ENCODE measurements around the gene CRYM.
"Not testable (repeated sequence)": the region's sequence is repeated elsewhere in the genome, so short reads cannot be mapped to it uniquely, and the experiment has no call there.

The CRYM gene

DNA sequence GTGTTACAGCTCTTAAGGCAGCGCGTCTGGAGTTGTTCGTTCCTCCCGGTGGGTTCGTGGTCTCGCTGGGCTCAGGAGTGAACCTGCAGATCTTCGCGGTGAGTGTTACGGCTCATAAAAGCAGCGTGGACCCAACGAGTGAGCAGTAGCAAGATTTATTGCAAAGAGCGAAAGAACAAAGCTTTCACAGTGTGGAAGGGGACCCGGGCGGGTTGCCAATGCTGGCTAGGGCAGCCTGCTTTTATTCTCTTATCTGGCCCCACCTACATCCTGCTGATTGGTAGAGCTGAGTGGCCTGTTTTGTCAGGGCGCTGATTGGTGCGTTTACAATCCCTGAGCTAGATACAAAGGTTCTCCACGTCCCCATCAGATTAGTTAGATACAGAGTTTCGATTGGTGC, 34.0 kb upstream of the CRYM start:
- not testable (repeated sequence) for H4K91ac ChIP-seq (ENCODE audit: low read length); H3K27me3 ChIP-seq (ENCODE audit: control insufficient read depth in 1 of 2, insufficient read depth in 1 of 2, low read length in 2 of 2); H3K4me2 ChIP-seq (ENCODE audit: low read length, poor library complexity, severe bottlenecking); H3K4ac ChIP-seq (ENCODE audit: low read depth in 1 of 2, low read length in 2 of 2); H3K9me3 ChIP-seq (ENCODE audit: control insufficient read depth, low read length); H3K79me1 ChIP-seq (replicated peaks; ENCODE audit: low read length, poor library complexity, severe bottlenecking); H3K23ac ChIP-seq (ENCODE audit: low read length in 2 of 2); H2AFZ ChIP-seq (ENCODE audit: low read depth, low read length); H3K18ac ChIP-seq (ENCODE audit: low read depth in 1 of 2, low read length in 2 of 2); H3K9ac ChIP-seq (ENCODE audit: low read length); H2BK5ac ChIP-seq (ENCODE audit: low read depth, low read length, poor library complexity, severe bottlenecking); DNase-seq; H3K4me1 ChIP-seq (ENCODE audit: control insufficient read depth, insufficient read depth, low read depth, low read length); H3K4me3 ChIP-seq (ENCODE audit: insufficient read depth in 1 of 2, low read depth in 1 of 2, low read length in 2 of 2); H3K27ac ChIP-seq (ENCODE audit: low read length, poor library complexity, severe bottlenecking); H3K14ac ChIP-seq (ENCODE audit: low read length in 2 of 2); H2AK5ac ChIP-seq (ENCODE audit: low read length, severe bottlenecking); H2BK15ac ChIP-seq (ENCODE audit: low read depth, poor library complexity, severe bottlenecking); H3K36me3 ChIP-seq (ENCODE audit: control insufficient read depth in 1 of 2, insufficient read depth in 2 of 2, low read depth in 1 of 2, low read length in 2 of 2); H2BK12ac ChIP-seq (ENCODE audit: low read length in 2 of 2); H4K8ac ChIP-seq (ENCODE audit: low read length); H2BK120ac ChIP-seq (ENCODE audit: low read depth, low read length)
- 92% methylated on average over 14 of the region's 18 CpGs for WGBS

DNA sequence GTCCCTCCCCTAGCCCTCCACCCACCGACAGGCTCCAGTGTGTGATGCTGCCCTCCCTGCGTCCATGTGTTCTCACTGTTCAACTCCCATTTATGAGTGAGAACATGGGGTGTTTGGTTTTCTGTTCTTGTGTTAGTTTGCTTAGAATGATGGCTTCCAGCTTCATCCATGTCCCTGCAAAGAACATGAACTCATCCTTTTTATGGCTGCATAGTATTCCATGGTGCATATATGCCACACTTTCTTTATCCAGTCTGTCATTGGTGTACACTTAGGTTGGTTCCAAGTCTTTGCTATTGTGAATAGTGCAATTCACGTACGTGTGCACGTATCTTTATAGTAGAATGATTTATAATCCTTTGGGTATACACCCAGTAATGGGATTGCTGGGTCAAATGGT, 28.6 kb upstream of the CRYM start:
- not testable (repeated sequence) for H2BK12ac ChIP-seq (ENCODE audit: low read length in 2 of 2); H3K4me1 ChIP-seq (ENCODE audit: control insufficient read depth, insufficient read depth, low read depth, low read length); H2AK5ac ChIP-seq (ENCODE audit: low read length, severe bottlenecking); H3K4me2 ChIP-seq (ENCODE audit: low read length, poor library complexity, severe bottlenecking); H3K14ac ChIP-seq (ENCODE audit: low read length in 2 of 2); H3K4ac ChIP-seq (ENCODE audit: low read depth in 1 of 2, low read length in 2 of 2); H3K9me3 ChIP-seq (ENCODE audit: control insufficient read depth, low read length); H3K18ac ChIP-seq (ENCODE audit: low read depth in 1 of 2, low read length in 2 of 2); H3K9ac ChIP-seq (ENCODE audit: low read length); H2BK15ac ChIP-seq (ENCODE audit: low read depth, poor library complexity, severe bottlenecking); H3K23ac ChIP-seq (ENCODE audit: low read length in 2 of 2); H4K91ac ChIP-seq (ENCODE audit: low read length); H4K8ac ChIP-seq (ENCODE audit: low read length); H2BK120ac ChIP-seq (ENCODE audit: low read depth, low read length); H2BK5ac ChIP-seq (ENCODE audit: low read depth, low read length, poor library complexity, severe bottlenecking); H3K79me1 ChIP-seq (replicated peaks; ENCODE audit: low read length, poor library complexity, severe bottlenecking); H3K27me3 ChIP-seq (ENCODE audit: control insufficient read depth in 1 of 2, insufficient read depth in 1 of 2, low read length in 2 of 2); H3K36me3 ChIP-seq (ENCODE audit: control insufficient read depth in 1 of 2, insufficient read depth in 2 of 2, low read depth in 1 of 2, low read length in 2 of 2); DNase-seq; H3K4me3 ChIP-seq (ENCODE audit: insufficient read depth in 1 of 2, low read depth in 1 of 2, low read length in 2 of 2); H2AFZ ChIP-seq (ENCODE audit: low read depth, low read length); H3K27ac ChIP-seq (ENCODE audit: low read length, poor library complexity, severe bottlenecking)
- 100% methylated on average over 3 of the region's 5 CpGs for WGBS

DNA sequence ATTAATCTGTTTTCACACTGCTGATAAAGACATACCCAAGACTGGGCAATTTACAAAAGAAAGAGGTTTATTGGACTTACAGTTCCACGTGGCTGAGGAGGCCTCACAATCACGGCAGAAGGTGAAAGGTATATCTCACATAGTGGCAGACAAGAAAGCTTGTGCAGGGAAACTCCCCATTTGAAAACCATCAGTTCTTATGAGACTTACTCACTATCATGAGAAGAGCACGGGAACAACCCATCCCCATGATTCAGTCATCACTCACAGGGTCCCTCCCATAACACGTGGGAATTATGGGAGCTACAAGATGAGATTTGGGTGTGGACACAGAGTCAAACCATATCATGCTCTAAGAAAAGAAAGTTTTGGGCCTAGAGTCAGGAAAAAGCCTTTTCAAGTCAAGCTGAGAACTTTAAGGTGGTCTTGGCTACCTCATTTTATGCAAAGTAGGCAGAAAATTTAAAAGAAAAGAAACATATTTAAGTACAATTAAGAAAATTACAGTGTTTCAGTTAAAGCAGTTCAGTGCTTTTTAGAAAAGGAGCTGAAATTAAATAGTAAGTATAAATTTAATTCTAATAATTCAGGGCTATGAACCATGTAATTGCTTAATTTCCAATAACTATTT, 24.9 kb upstream of the CRYM start:
- H3K23ac ChIP-seq (ENCODE audit: low read length in 2 of 2), result no peak overlapping the region
- H3K14ac ChIP-seq (ENCODE audit: low read length in 2 of 2), result no peak overlapping the region
- H3K18ac ChIP-seq (ENCODE audit: low read depth in 1 of 2, low read length in 2 of 2), result no peak overlapping the region
- 33% methylated on average over 3 of the region's 4 CpGs for WGBS
- H2BK120ac ChIP-seq (ENCODE audit: low read depth, low read length), result no peak overlapping the region
- peaks cover 0 to 19% of the 10 kb centered on the region in 2 experiments for H3K36me3 ChIP-seq (ENCODE audit: control insufficient read depth in 1 of 2, insufficient read depth in 2 of 2, low read depth in 1 of 2, low read length in 2 of 2)
- DNase-seq, result peak; percentile 74
- H4K91ac ChIP-seq (ENCODE audit: low read length), result no peak overlapping the region
- H3K27ac ChIP-seq (ENCODE audit: low read length, poor library complexity, severe bottlenecking), result no peak overlapping the region
- H2BK12ac ChIP-seq (ENCODE audit: low read length in 2 of 2), result no peak overlapping the region
- no peak overlapping the region for H2BK15ac ChIP-seq (ENCODE audit: low read depth, poor library complexity, severe bottlenecking)
- H3K79me1 ChIP-seq (replicated peaks; ENCODE audit: low read length, poor library complexity, severe bottlenecking), result peaks cover 2% of the 10 kb centered on the region
- H4K8ac ChIP-seq (ENCODE audit: low read length), result no peak overlapping the region
- H3K9me3 ChIP-seq (ENCODE audit: control insufficient read depth, low read length), result no peaks in the 10 kb centered on the region
- H3K4me3 ChIP-seq (ENCODE audit: insufficient read depth in 1 of 2, low read depth in 1 of 2, low read length in 2 of 2), result peak overlapping the region in 1 of 2 experiments; percentile 90
- H2AFZ ChIP-seq (ENCODE audit: low read depth, low read length), result no peak overlapping the region
- H3K9ac ChIP-seq (ENCODE audit: low read length), result peak overlapping the region; percentile 99
- H2BK5ac ChIP-seq (ENCODE audit: low read depth, low read length, poor library complexity, severe bottlenecking), result no peak overlapping the region
- H3K4ac ChIP-seq (ENCODE audit: low read depth in 1 of 2, low read length in 2 of 2), result no peak overlapping the region
- peaks cover 9% of the 10 kb centered on the region for H3K4me1 ChIP-seq (ENCODE audit: control insufficient read depth, insufficient read depth, low read depth, low read length)
- H3K4me2 ChIP-seq (ENCODE audit: low read length, poor library complexity, severe bottlenecking), result no peak overlapping the region
- no peak overlapping the region for H2AK5ac ChIP-seq (ENCODE audit: low read length, severe bottlenecking)
- no peaks in the 10 kb centered on the region for H3K27me3 ChIP-seq (ENCODE audit: control insufficient read depth in 1 of 2, insufficient read depth in 1 of 2, low read length in 2 of 2)

DNA sequence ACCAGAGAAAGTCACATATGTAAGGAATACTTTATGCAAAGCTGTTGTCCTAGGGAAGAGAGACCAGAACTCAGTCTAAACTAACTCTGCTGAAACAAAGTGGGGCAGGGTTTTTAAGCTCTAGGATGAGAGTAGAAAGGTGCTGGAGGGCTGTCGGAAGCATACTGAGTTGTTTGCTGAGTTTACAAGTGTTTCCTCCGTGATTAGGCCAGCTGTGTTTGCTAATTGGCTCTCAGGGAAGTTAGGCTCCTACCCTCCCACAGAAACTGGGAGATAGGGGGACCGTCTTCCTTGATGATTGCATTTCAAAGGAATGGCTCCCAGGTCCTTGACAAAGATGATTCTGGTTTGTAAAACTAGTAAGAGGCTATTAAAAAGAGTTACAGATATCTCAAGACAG, 24.4 kb upstream of the CRYM start:
- Histone ChIP-seq H2BK15ac (ENCODE audit: low read depth, poor library complexity, severe bottlenecking) (no peak overlapping the region), H3K14ac (ENCODE audit: low read length in 2 of 2) (no peak overlapping the region), H3K9ac (ENCODE audit: low read length) (peak overlapping the region; percentile 99), H3K4ac (ENCODE audit: low read depth in 1 of 2, low read length in 2 of 2) (no peak overlapping the region), H3K9me3 (ENCODE audit: control insufficient read depth, low read length) (no peaks in the 10 kb centered on the region), H2AK5ac (ENCODE audit: low read length, severe bottlenecking) (no peak overlapping the region), H4K8ac (ENCODE audit: low read length) (no peak overlapping the region), H2BK12ac (ENCODE audit: low read length in 2 of 2) (no peak overlapping the region), H3K36me3 (ENCODE audit: control insufficient read depth in 1 of 2, insufficient read depth in 2 of 2, low read depth in 1 of 2, low read length in 2 of 2) (peaks cover 0 to 24% of the 10 kb centered on the region in 2 experiments), H3K4me1 (ENCODE audit: control insufficient read depth, insufficient read depth, low read depth, low read length) (peaks cover 9% of the 10 kb centered on the region), H3K4me3 (ENCODE audit: insufficient read depth in 1 of 2, low read depth in 1 of 2, low read length in 2 of 2) (peak overlapping the region in 1 of 2 experiments; percentile 90), H3K27ac (ENCODE audit: low read length, poor library complexity, severe bottlenecking) (no peak overlapping the region), H3K23ac (ENCODE audit: low read length in 2 of 2) (no peak overlapping the region), H4K91ac (ENCODE audit: low read length) (no peak overlapping the region), H2AFZ (ENCODE audit: low read depth, low read length) (no peak overlapping the region), H2BK120ac (ENCODE audit: low read depth, low read length) (no peak overlapping the region), H3K18ac (ENCODE audit: low read depth in 1 of 2, low read length in 2 of 2) (no peak overlapping the region), H3K27me3 (ENCODE audit: control insufficient read depth in 1 of 2, insufficient read depth in 1 of 2, low read length in 2 of 2) (no peaks in the 10 kb centered on the region), H3K4me2 (ENCODE audit: low read length, poor library complexity, severe bottlenecking) (no peak overlapping the region), H3K79me1 (replicated peaks; ENCODE audit: low read length, poor library complexity, severe bottlenecking) (peaks cover 2% of the 10 kb centered on the region), H2BK5ac (ENCODE audit: low read depth, low read length, poor library complexity, severe bottlenecking) (no peak overlapping the region)
- 14% methylated on average over 3 of the region's 3 CpGs for WGBS
- DNase-seq, result peak; percentile 7
